Stimulated activated CD8-positive, alpha-beta memory T cell treated with anti-CD3 and anti-CD28 coated beads, Interleukin-2, amount 100 ng/mL, for 48 hours (primary cell): ENCODE data around the gene REM1.
"Not testable (repeated sequence)": the region's sequence is repeated elsewhere in the genome, so short reads cannot be mapped to it uniquely, and the experiment has no call there.

Experiments used
- DNase-seq, 2 donors: peaks; one replicate each; pipeline ENCODE4 v3.0.0-alpha.2; 2020; ENCODE audit warnings: low read depth in 2 of 2

REM1 gene

GRCh38 chr20:31485450-31486339, 10.6 kb downstream of the REM1 start:
- no peak for DNase-seq

- DNase-seq = no peak
Observed at GRCh38 chr20:31488115-31488514, 13.0 kb downstream of the REM1 start.

GRCh38 chr20:31489152-31489551, 14.1 kb downstream of the REM1 start:
- no peak for DNase-seq

GRCh38 chr20:31490752-31491151, 15.7 kb downstream of the REM1 start:
- DNase-seq = no peak

- no peak for DNase-seq
Observed at GRCh38 chr20:31494131-31494530, 19.0 kb downstream of the REM1 start.

GRCh38 chr20:31496761-31497295, 21.7 kb downstream of the REM1 start:
- DNase-seq = no peak

- no peak for DNase-seq
Observed at GRCh38 chr20:31497838-31498540, 22.9 kb downstream of the REM1 start.

GRCh38 chr20:31500527-31500926, 25.4 kb downstream of the REM1 start:
- no peak for DNase-seq

- peak; percentile 68 to 73 for DNase-seq
Observed at GRCh38 chr20:31502884-31503673, 28.0 kb downstream of the REM1 start.

- DNase-seq = no peak
Observed at GRCh38 chr20:31505903-31506302, 30.8 kb downstream of the REM1 start.

GRCh38 chr20:31508517-31509244, 33.6 kb downstream of the REM1 start:
- DNase-seq = no peak

GRCh38 chr20:31514154-31515071, 39.3 kb downstream of the REM1 start, which contains the start of gene HM13:
HM13 (plus strand) TSS chr20:31514442; CDS start chr20:31514552, 110 bp downstream.
- peak; percentile 83 to 89 for DNase-seq

- no peak for DNase-seq
Observed at GRCh38 chr20:31515072-31515774, 40.1 kb downstream of the REM1 start.

GRCh38 chr20:31515775-31516107, 40.7 kb downstream of the REM1 start:
- DNase-seq = no peak

GRCh38 chr20:31516166-31516565, 41.1 kb downstream of the REM1 start:
- no peak for DNase-seq

GRCh38 chr20:31516651-31517050, 41.6 kb downstream of the REM1 start:
- DNase-seq = no peak

- DNase-seq = no peak
Observed at GRCh38 chr20:31517373-31517772, 42.3 kb downstream of the REM1 start.

- not testable (repeated sequence) for DNase-seq
Observed at GRCh38 chr20:31521267-31521666, 46.2 kb downstream of the REM1 start.

- DNase-seq = no peak
Observed at GRCh38 chr20:31522731-31523130, 47.6 kb downstream of the REM1 start.
